Fibroblast of mammary gland (primary cell): ENCODE results near the gene OR13C3.
A peak's percentile ranks its signal among the peaks of the same experiment; 100 is the strongest.

Experiments used
- DNase-seq: peaks from one replicate; pipeline ENCODE4 v3.0.0-alpha.2; 2010; ENCODE audit warnings: low read depth
- H3K4me3 ChIP-seq: 2 replicates; pipeline ENCODE4 v1.5.1; 2011; ENCODE audit warnings: low read depth, mild to moderate bottlenecking, low read length, moderate library complexity; ENCODE audit not compliant: control insufficient read depth
- CTCF ChIP-seq: conservative IDR thresholded peaks from 2 replicates; pipeline ENCODE4 v1.5.1; 2011; ENCODE audit warnings: low read depth, low read length, inconsistent platforms; ENCODE audit not compliant: control insufficient read depth, insufficient read depth

OR13C3 gene

GRCh38 chr9:104514901-104515300 is 21.8 kb downstream of the OR13C3 start:
- no peak for DNase-seq
- H3K4me3 ChIP-seq: no peak overlapping the region
- no peak for TF ChIP-seq CTCF

- H3K4me3 ChIP-seq: no peak overlapping the region
- TF ChIP-seq CTCF: no peak
- no peak for DNase-seq
Measured at GRCh38 chr9:104506565-104506964, 30.1 kb downstream of the OR13C3 start.

GRCh38 chr9:104503963-104504362 is 32.7 kb downstream of the OR13C3 start, which contains the start of gene OR13F1:
TSS of gene OR13F1 (plus strand) at chr9:104504263. CDS start at chr9:104504263, 0 bp downstream.
- H3K4me3 ChIP-seq: no peak within 1 kb of the TSS
- TF ChIP-seq CTCF: no peak
- no peak for DNase-seq

- no peak for DNase-seq
- H3K4me3 ChIP-seq: no peak overlapping the region
- no peak for TF ChIP-seq CTCF
Measured at GRCh38 chr9:104503440-104503839, 33.2 kb downstream of the OR13C3 start.

GRCh38 chr9:104494808-104495207 is 41.8 kb downstream of the OR13C3 start:
- DNase-seq: peak; percentile 11
- no peak overlapping the region for H3K4me3 ChIP-seq
- TF ChIP-seq CTCF: peak; percentile 30
